Thyroid gland (tissue), 4 donors: ENCODE results near the gene C15orf61.

Source experiments
- POLR2A ChIP-seq, 2 donors: fragments of 450-650 bp; IDR thresholded peaks; one replicate each; pipeline ENCODE4 v1.6.1; 2017; ENCODE audit warnings: antibody characterized with exemption in 2 of 2, mild to moderate bottlenecking in 2 of 2, moderate library complexity in 1 of 2
- TF ChIP-seq, protein P1 (sequence below), 6 experiments: fragments of 200-600 bp in 3 of 6; fragments of 450-650 bp in 3 of 6; sonication (generic) in 3 of 6; IDR thresholded peaks; one replicate each; pipeline ENCODE4 v1.5.1; 2016 to 2019; ENCODE audit warnings: antibody characterized with exemption in 6 of 6, mild to moderate bottlenecking in 2 of 6, inconsistent platforms in 1 of 6, moderate library complexity in 1 of 6

DNA sequence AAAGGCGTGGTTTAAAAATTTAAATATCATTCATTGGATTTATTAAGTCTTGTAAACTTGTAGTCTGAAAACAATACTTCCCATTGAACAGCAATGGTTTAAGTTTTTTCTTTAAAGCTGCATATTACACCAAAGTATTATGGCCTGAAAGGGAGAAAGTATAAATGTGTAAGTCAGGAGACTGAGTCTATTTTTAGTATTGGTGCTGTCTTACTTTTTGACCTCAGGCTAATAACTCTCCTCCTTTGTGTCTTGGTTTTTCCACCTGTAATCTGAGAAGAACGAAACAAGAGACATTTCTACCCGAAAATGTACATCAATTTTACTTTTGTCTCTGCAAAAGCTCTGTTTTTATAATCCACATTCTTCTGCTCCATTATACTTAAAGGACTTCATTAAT, 7.6 kb downstream of the C15orf61 start:
- TF ChIP-seq, protein P1, sequence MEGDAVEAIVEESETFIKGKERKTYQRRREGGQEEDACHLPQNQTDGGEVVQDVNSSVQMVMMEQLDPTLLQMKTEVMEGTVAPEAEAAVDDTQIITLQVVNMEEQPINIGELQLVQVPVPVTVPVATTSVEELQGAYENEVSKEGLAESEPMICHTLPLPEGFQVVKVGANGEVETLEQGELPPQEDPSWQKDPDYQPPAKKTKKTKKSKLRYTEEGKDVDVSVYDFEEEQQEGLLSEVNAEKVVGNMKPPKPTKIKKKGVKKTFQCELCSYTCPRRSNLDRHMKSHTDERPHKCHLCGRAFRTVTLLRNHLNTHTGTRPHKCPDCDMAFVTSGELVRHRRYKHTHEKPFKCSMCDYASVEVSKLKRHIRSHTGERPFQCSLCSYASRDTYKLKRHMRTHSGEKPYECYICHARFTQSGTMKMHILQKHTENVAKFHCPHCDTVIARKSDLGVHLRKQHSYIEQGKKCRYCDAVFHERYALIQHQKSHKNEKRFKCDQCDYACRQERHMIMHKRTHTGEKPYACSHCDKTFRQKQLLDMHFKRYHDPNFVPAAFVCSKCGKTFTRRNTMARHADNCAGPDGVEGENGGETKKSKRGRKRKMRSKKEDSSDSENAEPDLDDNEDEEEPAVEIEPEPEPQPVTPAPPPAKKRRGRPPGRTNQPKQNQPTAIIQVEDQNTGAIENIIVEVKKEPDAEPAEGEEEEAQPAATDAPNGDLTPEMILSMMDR (IDR thresholded peaks at IDR 0.05): no peak
- no peak for TF ChIP-seq POLR2A (IDR thresholded peaks at IDR 0.05)
